HG02798 (cell line): Measurements from ENCODE around the gene EP300.
A peak's percentile ranks its signal among the peaks of the same experiment; 100 is the strongest.
"Not testable (repeated sequence)": the region's sequence is repeated elsewhere in the genome, so short reads cannot be mapped to it uniquely, and the experiment has no call there.

Experiments
- ATAC-seq: cut with Tn5 transposase; IDR thresholded peaks from one replicate; pipeline ENCODE4 v1.9.1; 2021; ENCODE audit warnings: mild to moderate bottlenecking; ENCODE audit not compliant: unreplicated experiment, poor library complexity

EP300 gene

DNA sequence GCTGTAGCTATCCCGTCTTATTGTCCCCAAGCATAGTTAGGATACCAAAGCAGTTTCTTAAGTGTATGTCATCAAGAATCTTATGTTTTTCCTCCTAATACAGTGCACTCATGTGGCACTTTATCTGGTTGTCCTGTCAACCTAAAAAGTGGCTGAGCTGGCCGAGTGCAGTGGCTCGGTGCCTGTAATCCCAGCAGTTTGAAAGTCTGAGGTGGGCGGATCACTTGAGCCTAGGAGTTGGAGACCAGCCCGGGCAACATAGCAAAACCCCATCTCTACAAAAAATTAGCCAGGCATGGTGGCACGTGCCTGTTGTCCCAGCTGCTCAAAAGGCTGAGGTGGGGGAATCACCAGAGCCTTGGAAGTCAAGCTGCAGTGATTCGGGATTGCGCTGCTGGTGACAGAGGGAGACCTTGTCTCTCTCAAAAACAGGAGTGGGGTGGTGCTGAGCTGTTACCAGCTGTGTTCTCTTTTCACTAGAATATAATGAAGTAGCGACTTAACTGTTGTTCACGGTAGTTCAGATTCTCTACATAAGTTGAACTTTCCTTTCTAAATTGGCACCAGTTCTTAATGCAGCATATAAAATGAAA, 48.1 kb downstream of the EP300 start:
- ATAC-seq = no peak

DNA sequence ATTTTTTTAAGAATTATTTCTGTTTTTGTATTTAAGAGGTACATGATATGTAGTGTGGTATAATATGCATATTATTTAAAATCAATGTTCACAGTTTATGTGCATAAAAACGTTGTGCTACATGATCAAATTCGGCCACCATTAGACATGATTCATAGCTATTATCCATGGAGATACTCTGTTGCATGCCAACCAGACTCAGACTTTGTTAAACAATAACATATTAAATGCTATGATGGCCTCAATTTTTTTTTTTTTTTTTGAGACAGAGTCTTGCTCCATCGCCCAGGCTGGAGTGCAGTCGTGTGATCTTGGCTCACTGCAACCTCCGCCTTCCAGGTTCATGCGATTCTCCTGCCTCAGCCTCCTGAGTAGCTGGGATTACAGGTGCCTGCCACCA, 53.5 kb downstream of the EP300 start:
- not testable (repeated sequence) for ATAC-seq

- no peak for ATAC-seq
These were observed 54.2 kb downstream of the EP300 start for GRCh38 chr22:41146573-41146972.

DNA sequence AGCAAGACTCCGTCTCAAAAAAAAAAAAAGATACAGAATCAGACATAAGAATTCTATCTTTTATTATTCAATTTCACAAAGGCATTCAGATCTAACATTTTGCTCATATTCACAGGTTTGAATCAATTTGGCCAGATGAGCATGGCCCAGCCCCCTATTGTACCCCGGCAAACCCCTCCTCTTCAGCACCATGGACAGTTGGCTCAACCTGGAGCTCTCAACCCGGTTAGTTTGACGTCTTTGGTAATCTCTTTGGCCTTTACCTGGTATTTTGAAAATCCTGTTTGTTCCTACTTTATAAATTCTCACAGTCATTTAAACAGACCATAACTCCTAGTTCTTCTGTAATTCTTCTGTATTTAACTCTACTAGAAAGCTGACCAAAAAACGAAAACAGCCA, 55.3 kb downstream of the EP300 start:
- ATAC-seq = no peak

- no peak for ATAC-seq
These were observed 60.5 kb downstream of the EP300 start for GRCh38 chr22:41152902-41153301.

DNA sequence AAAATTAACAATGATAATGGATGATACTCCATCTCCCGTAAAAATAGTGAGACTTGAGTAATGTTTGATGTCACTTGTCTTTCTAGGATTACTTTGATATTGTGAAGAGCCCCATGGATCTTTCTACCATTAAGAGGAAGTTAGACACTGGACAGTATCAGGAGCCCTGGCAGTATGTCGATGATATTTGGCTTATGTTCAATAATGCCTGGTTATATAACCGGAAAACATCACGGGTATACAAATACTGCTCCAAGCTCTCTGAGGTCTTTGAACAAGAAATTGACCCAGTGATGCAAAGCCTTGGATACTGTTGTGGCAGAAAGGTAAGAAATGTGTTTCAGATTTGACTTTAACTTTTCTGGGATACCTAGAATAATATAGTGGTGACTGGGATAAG, 64.7 kb downstream of the EP300 start:
- no peak for ATAC-seq

DNA sequence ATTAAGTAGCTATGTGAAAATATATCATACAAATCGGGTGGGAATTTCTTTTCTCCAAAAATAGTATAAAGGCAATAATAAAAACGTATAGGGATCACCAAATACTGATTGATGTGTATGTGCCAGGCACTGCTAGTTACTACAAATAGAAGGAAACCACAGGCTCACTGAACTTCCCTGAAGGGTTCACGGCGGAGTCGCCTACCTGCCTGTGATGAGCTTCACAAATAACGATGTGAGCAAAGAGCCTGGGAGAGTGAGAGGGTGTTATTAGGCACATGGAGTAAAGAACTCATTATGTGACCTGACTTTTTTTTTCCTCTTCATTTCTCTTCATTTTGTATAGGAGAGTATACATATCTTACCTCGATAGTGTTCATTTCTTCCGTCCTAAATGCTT, 76.8 kb downstream of the EP300 start:
- ATAC-seq = no peak

GRCh38 chr22:41171996-41172395, 79.6 kb downstream of the EP300 start:
- ATAC-seq = no peak

DNA sequence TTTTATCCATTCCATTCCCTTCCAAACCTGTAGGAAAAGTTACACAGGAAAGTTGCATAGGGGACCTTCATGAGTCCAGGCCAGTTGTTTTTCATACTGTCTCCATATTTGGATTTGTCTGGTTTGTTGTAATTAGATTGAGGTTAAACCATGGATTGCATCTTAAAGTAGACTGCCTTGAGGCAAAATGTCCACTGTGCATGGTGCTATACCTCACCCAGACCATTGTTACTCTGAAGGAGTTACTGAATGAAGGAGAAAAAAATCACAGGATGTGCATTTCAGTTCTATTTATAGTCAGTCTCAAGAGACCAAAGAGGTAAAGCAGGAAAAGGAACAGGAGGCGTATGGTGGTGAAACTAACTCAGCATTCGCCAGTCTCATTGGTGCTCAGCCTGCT, 83.2 kb downstream of the EP300 start:
- no peak for ATAC-seq

GRCh38 chr22:41177040-41177621, 84.7 kb downstream of the EP300 start:
- no peak for ATAC-seq

- no peak for ATAC-seq
These were observed 85.4 kb downstream of the EP300 start for GRCh38 chr22:41177622-41178424.

- ATAC-seq = no peak
These were observed 86.1 kb downstream of the EP300 start for GRCh38 chr22:41178425-41178975.

DNA sequence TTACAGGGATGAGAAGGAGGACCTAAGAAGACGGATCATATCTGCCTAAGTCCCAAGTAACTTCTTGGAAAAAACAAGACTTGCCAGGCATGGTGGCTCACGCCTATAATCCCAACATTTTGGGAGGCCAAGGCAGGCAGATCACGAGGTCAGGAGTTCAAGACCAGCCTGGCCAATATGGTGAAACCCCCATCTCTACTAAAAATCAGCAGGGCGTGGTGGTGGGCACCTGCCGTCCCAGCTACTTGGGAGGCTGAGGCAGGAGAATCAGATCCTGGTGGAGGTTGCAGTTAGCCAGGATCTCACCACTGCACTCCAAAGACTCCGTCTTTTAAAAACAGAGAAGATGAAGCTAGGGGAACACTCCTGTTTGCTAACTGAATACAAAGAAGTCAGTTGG, 88.0 kb downstream of the EP300 start:
- ATAC-seq = not testable (repeated sequence)

GRCh38 chr22:41180926-41181325, 88.5 kb downstream of the EP300 start:
- no peak for ATAC-seq

GRCh38 chr22:41181349-41182241, 89.2 kb downstream of the EP300 start:
- no peak for ATAC-seq

GRCh38 chr22:41184679-41185078, 92.3 kb downstream of the EP300 start:
- ATAC-seq = no peak

DNA sequence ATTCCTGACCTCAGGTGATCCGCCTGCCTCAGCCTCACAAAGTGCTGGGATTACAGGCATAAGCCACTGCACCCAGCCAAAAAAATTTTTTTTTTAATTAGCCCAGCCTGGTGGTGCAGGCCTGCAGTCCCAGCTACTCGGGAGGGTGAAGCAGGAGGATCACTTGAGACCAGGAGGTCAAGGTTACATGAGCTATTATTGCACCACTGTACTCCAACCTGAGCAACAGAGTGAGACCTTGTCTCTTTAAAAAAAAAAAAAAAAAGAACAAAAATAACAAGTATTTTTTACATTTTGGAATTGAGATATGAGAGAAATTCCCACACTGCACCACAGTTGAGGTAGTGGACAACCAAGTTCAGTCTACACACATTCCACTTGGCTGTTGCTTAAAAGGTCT, 99.1 kb downstream of the EP300 start:
- no peak for ATAC-seq

GRCh38 chr22:41193829-41194228, 101.4 kb downstream of the EP300 start:
- ATAC-seq = no peak

DNA sequence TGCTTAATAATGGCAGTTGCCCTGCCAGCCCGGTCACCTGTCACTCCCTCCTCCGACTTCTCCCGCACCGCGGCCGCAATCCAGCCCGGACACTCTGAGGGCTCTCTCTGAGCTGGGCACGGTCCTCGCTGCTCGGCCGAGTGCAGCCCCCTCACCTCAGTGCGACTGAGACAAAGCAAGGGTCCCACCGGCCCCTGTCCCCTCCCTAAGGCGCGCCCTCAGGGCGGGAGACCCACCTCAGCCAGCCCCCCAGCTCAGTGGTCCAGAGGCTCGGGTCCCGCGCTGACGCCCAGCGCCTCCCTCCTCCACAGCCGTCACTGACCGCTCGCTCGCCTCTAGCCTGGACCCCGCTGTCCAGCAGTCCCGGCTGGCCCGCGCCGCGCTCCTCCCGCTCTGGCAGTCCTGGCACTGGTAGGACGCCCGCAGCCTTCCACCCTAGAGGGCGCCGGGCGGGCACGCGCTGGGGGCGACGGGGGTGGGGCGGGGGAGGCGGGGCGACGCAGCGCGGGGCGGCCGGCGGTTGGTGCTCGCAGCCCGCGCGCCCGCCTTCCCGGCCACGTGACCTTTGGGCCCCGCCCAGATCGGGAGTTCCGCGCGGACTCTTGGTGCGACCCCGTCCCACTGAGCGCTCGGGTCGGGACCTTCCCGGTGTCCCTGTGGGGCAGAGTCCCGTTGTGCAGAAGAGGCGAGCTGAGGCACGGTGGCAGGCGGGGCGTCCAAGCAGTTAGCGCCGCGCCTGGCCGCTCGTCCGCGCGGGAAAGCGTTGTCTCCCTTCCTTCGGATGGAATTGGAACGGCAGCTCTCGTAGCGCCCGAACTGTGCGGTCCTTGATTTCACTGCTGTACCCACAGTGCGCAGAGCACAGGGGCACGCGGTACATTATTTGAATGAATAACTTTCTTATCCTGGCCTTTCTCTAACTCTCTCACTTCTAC, 104.9 kb downstream of the EP300 start:
- ATAC-seq = peak; percentile 90
